Measurements from ENCODE around the gene ZIC4.

The ZIC4 gene

DNA sequence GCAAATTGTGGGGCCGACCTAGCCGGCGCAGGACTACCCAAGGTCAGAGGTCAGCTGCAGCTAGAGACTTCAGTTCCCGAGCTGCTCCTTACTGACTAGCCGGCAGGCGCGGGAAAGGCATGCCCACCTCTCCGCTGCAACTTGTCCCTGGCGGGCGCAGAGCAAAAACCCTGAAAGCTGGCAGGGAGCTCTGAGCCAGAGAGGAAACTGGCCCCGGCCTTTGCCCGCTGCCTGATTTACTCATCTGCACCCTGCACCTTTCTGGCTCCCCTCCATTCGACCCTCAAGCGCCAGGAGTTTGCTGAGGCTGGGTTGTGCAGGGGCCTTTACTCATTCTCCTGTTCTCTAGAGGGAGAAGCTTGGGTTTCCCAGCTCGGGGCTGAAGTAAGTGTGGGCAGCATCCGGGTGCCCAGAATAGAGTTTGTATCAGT is 1.5 kb downstream of the ZIC4 start:
- H3K36me3 Mint-ChIP-seq (ENCODE audit: low read depth): no peaks in the 10 kb centered on the region
- H3K9me3 Mint-ChIP-seq: no peaks in the 10 kb centered on the region
- TF ChIP-seq, protein P1, sequence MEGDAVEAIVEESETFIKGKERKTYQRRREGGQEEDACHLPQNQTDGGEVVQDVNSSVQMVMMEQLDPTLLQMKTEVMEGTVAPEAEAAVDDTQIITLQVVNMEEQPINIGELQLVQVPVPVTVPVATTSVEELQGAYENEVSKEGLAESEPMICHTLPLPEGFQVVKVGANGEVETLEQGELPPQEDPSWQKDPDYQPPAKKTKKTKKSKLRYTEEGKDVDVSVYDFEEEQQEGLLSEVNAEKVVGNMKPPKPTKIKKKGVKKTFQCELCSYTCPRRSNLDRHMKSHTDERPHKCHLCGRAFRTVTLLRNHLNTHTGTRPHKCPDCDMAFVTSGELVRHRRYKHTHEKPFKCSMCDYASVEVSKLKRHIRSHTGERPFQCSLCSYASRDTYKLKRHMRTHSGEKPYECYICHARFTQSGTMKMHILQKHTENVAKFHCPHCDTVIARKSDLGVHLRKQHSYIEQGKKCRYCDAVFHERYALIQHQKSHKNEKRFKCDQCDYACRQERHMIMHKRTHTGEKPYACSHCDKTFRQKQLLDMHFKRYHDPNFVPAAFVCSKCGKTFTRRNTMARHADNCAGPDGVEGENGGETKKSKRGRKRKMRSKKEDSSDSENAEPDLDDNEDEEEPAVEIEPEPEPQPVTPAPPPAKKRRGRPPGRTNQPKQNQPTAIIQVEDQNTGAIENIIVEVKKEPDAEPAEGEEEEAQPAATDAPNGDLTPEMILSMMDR (IDR thresholded peaks at IDR 0.05; ENCODE audit: unreplicated experiment in 3 of 3): no peak
- H3K4me1 Mint-ChIP-seq: peaks cover 46% of the 10 kb centered on the region
- H3K27me3 Mint-ChIP-seq (ENCODE audit: low read depth): peaks cover 100% of the 10 kb centered on the region
- H3K27ac Mint-ChIP-seq: peak overlapping the region; percentile 67 to 98 (median 96)
- peak overlapping the region; percentile 93 to 97 (median 94) for H3K4me3 Mint-ChIP-seq

DNA sequence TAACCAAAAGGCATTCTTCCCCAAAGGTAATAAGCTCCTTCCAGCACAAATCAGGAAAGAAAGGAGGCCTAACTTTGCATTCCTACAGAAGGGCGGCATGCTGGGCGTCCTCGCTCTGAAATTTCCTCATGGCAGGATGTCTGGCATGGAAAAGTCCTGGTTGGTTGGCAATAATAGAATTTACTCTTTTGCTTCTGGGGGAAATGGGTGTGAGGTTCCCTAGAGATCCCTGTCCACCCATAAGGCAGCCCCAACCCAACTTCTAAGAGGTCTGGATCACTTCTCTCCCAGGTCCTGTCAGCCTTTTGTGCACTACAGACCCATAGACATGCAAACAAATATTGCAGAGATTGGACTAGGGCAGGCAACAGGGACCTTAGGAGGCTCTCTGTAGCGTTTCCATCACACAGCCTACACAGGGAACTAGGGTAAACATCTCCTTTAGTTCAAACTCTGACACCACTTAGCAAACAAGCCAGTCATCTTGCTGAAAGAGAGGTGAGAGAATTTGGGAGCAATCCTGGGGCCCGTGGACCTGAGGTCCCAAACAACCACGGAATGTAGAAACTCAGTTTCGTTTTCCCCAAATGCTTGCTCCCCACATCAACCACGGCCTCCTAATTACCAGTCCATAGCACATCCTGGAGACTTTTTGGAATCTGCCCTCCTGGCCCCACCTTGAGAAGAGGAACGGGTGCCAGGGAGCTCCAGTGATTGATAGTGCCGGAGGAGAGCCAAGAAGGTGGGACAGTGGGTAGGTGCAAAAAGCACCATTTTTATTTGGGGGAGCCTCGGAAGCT is 2.1 kb downstream of the ZIC4 start:
- Mint-ChIP-seq H3K27me3 (ENCODE audit: low read depth) (peaks cover 100% of the 10 kb centered on the region), H3K4me1 (peaks cover 46% of the 10 kb centered on the region), H3K36me3 (ENCODE audit: low read depth) (no peaks in the 10 kb centered on the region), H3K9me3 (no peaks in the 10 kb centered on the region), H3K4me3 (peak overlapping the region; percentile 32 to 97 (median 62)), H3K27ac (peak overlapping the region; percentile 62 to 96 (median 91))
- TF ChIP-seq, protein P1 (IDR thresholded peaks at IDR 0.05; ENCODE audit: unreplicated experiment in 3 of 3): no peak

DNA sequence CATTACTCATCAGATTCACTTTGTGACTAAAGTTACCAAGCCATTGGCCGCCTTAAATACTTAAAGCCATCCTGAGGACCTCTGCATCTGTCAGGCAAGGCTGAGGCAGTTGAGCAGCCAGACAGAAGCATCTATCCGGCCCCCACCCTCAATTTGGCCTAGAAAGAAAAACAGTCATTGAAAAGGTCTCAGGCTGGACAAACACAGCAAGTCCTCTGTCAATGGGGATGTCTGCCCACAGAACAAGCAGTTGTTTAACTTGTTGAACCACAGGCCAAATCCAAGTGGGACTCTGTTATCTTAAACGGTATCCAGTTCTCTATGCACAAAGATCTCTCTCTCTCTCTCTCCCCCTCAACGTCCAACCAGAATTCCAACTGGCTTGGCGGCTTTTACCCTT is 2.8 kb downstream of the ZIC4 start:
- Mint-ChIP-seq H3K4me1 (peaks cover 53% of the 10 kb centered on the region), H3K27me3 (ENCODE audit: low read depth) (peaks cover 100% of the 10 kb centered on the region)

DNA sequence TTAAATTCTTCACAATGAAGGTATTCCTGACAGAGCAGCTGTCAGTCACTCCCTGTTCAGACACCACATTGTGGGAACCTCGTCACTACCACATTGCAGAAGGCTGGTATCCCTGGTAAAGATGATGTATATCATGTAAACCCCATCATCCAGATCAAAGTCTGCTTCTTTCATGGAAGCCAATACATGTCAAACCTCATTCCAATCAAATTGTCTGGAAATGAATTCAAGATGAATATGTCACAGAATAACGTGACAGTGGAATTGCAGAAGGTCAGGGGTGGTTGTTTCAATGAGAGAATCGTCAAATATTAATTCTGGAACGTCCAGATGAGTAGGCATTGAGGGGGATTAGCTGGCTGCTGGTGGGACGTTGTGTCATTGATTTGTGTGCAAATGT is 4.2 kb downstream of the ZIC4 start:
- H3K27me3 Mint-ChIP-seq (ENCODE audit: low read depth): peaks cover 100% of the 10 kb centered on the region
- H3K4me3 Mint-ChIP-seq: no peak overlapping the region
- TF ChIP-seq, protein P1 (IDR thresholded peaks at IDR 0.05; ENCODE audit: unreplicated experiment in 3 of 3): no peak
- H3K9me3 Mint-ChIP-seq: no peaks in the 10 kb centered on the region
- H3K27ac Mint-ChIP-seq: peak overlapping the region in 2 of 3 experiments; percentile 5 to 49
- peaks cover 63% of the 10 kb centered on the region for H3K4me1 Mint-ChIP-seq
- no peaks in the 10 kb centered on the region for H3K36me3 Mint-ChIP-seq (ENCODE audit: low read depth)

More for the DNA sequence above, 2.8 kb downstream of the ZIC4 start:
- no peaks in the 10 kb centered on the region for H3K36me3 Mint-ChIP-seq (ENCODE audit: low read depth)
- peak overlapping the region; percentile 24 to 66 (median 52) for H3K4me3 Mint-ChIP-seq
- TF ChIP-seq, protein P1 (IDR thresholded peaks at IDR 0.05; ENCODE audit: unreplicated experiment in 3 of 3): no peak
- H3K27ac Mint-ChIP-seq: peak overlapping the region; percentile 21 to 96 (median 91)
- no peaks in the 10 kb centered on the region for H3K9me3 Mint-ChIP-seq

DNA sequence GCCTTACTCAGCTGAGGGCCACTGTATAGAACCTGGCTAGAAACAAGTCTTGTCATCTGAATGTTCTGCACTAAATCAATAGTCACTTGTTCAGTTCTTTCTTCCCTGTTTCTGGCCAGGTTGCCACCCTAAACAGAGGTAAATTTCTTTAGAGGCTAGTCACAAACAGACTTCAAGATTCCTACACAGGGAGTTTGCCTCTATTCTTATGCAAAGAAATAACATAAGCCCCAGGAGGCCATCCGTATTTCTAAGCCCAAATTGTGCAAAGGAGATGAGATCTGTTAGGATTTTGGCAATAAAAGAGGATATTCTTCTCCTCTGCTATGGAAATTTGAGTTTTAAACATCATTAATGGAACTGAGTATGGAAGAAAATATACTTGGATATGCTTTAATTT is 4.9 kb downstream of the ZIC4 start:
- H3K27ac Mint-ChIP-seq: peak overlapping the region in 1 of 3 experiments; percentile 49
- H3K27me3 Mint-ChIP-seq (ENCODE audit: low read depth): peaks cover 100% of the 10 kb centered on the region
- H3K4me1 Mint-ChIP-seq: peaks cover 61% of the 10 kb centered on the region
- H3K9me3 Mint-ChIP-seq: peaks cover 2% of the 10 kb centered on the region
- no peak overlapping the region for H3K4me3 Mint-ChIP-seq
- TF ChIP-seq, protein P1 (IDR thresholded peaks at IDR 0.05; ENCODE audit: unreplicated experiment in 3 of 3): no peak
- H3K36me3 Mint-ChIP-seq (ENCODE audit: low read depth): no peaks in the 10 kb centered on the region
